ENCODE measurements around the gene CYP4F12.
"Not testable (repeated sequence)": the region's sequence is repeated elsewhere in the genome, so short reads cannot be mapped to it uniquely, and the experiment has no call there.

The CYP4F12 gene

GRCh38 chr19:15679089-15679488, 6.2 kb downstream of the CYP4F12 start:
- no peak for DNase-seq (ENCODE audit: low read depth)
- Histone ChIP-seq H3K9ac (ENCODE audit: low read length) (no peak overlapping the region), H3K27me3 (replicated peaks; ENCODE audit: control insufficient read depth, insufficient read depth, low read length) (no peaks in the 10 kb centered on the region), H3K4me3 (ENCODE audit: low read length) (no peak overlapping the region), H3K4me1 (ENCODE audit: control insufficient read depth, insufficient read depth, low read length) (peaks cover 4% of the 10 kb centered on the region), H3K36me3 (ENCODE audit: control insufficient read depth, insufficient read depth, low read length, severe bottlenecking) (peaks cover 30% of the 10 kb centered on the region), H3K9me3 (ENCODE audit: control insufficient read depth, low read length) (no peaks in the 10 kb centered on the region)

GRCh38 chr19:15679865-15680264, 7.0 kb downstream of the CYP4F12 start:
- not testable (repeated sequence) for DNase-seq (ENCODE audit: low read depth); H3K9ac ChIP-seq (ENCODE audit: low read length); H3K27me3 ChIP-seq (replicated peaks; ENCODE audit: control insufficient read depth, insufficient read depth, low read length); H3K9me3 ChIP-seq (ENCODE audit: control insufficient read depth, low read length); H3K4me1 ChIP-seq (ENCODE audit: control insufficient read depth, insufficient read depth, low read length); H3K4me3 ChIP-seq (ENCODE audit: low read length)
- peaks cover 35% of the 10 kb centered on the region for H3K36me3 ChIP-seq (ENCODE audit: control insufficient read depth, insufficient read depth, low read length, severe bottlenecking)

- DNase-seq (ENCODE audit: low read depth): no peak
- no peak overlapping the region for H3K9ac ChIP-seq (ENCODE audit: low read length)
- no peak overlapping the region for H3K4me3 ChIP-seq (ENCODE audit: low read length)
- no peaks in the 10 kb centered on the region for H3K9me3 ChIP-seq (ENCODE audit: control insufficient read depth, low read length)
- H3K36me3 ChIP-seq (ENCODE audit: control insufficient read depth, insufficient read depth, low read length, severe bottlenecking): peaks cover 38% of the 10 kb centered on the region
- no peaks in the 10 kb centered on the region for H3K27me3 ChIP-seq (replicated peaks; ENCODE audit: control insufficient read depth, insufficient read depth, low read length)
- no peaks in the 10 kb centered on the region for H3K4me1 ChIP-seq (ENCODE audit: control insufficient read depth, insufficient read depth, low read length)
Measured at GRCh38 chr19:15680478-15681322, 7.8 kb downstream of the CYP4F12 start.

- Histone ChIP-seq H3K9me3 (ENCODE audit: control insufficient read depth, low read length) (peaks cover 12% of the 10 kb centered on the region), H3K4me3 (ENCODE audit: low read length) (no peak overlapping the region), H3K27me3 (replicated peaks; ENCODE audit: control insufficient read depth, insufficient read depth, low read length) (no peaks in the 10 kb centered on the region), H3K36me3 (ENCODE audit: control insufficient read depth, insufficient read depth, low read length, severe bottlenecking) (peaks cover 55% of the 10 kb centered on the region), H3K9ac (ENCODE audit: low read length) (no peak overlapping the region), H3K4me1 (ENCODE audit: control insufficient read depth, insufficient read depth, low read length) (no peaks in the 10 kb centered on the region)
- DNase-seq (ENCODE audit: low read depth): no peak
Measured at GRCh38 chr19:15683411-15683810, 10.5 kb downstream of the CYP4F12 start.

- Histone ChIP-seq H3K4me1 (ENCODE audit: control insufficient read depth, insufficient read depth, low read length) (no peaks in the 10 kb centered on the region), H3K27me3 (replicated peaks; ENCODE audit: control insufficient read depth, insufficient read depth, low read length) (no peaks in the 10 kb centered on the region), H3K9ac (ENCODE audit: low read length) (no peak overlapping the region), H3K36me3 (ENCODE audit: control insufficient read depth, insufficient read depth, low read length, severe bottlenecking) (peaks cover 55% of the 10 kb centered on the region), H3K9me3 (ENCODE audit: control insufficient read depth, low read length) (peaks cover 20% of the 10 kb centered on the region), H3K4me3 (ENCODE audit: low read length) (no peak overlapping the region)
- DNase-seq (ENCODE audit: low read depth): no peak
Measured at GRCh38 chr19:15684828-15685227, 11.9 kb downstream of the CYP4F12 start.

DNA sequence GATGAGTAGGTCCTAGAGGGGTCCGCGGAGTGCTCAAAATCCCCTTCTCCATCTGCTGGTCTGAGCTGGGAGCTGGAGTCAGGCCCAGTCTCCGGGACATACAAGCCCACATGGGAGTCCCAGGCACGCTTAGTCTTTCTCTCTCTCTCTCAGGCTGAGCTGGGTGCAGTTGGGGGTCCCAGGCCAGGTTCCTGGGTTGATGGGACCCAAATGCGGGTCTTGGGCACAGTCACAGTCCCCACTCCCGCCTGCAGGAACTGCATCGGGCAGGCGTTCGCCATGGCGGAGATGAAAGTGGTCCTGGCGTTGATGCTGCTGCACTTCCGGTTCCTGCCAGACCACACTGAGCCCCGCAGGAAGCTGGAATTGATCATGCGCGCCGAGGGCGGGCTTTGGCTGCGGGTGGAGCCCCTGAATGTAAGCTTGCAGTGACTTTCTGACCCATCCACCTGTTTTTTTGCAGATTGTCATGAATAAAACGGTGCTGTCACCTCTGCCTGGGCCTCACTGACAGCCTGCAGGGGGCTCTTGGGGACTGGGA, 23.8 kb downstream of the CYP4F12 start:
- Histone ChIP-seq H3K9ac (ENCODE audit: low read length) (no peak overlapping the region), H3K9me3 (ENCODE audit: control insufficient read depth, low read length) (peaks cover 5% of the 10 kb centered on the region), H3K36me3 (ENCODE audit: control insufficient read depth, insufficient read depth, low read length, severe bottlenecking) (peaks cover 3% of the 10 kb centered on the region), H3K4me3 (ENCODE audit: low read length) (no peak overlapping the region), H3K4me1 (ENCODE audit: control insufficient read depth, insufficient read depth, low read length) (no peaks in the 10 kb centered on the region), H3K27me3 (replicated peaks; ENCODE audit: control insufficient read depth, insufficient read depth, low read length) (no peaks in the 10 kb centered on the region)
- no peak for DNase-seq (ENCODE audit: low read depth)

- peaks cover 3% of the 10 kb centered on the region for H3K36me3 ChIP-seq (ENCODE audit: control insufficient read depth, insufficient read depth, low read length, severe bottlenecking)
- H3K9me3 ChIP-seq (ENCODE audit: control insufficient read depth, low read length): peaks cover 5% of the 10 kb centered on the region
- H3K9ac ChIP-seq (ENCODE audit: low read length): no peak overlapping the region
- no peak overlapping the region for H3K4me3 ChIP-seq (ENCODE audit: low read length)
- no peaks in the 10 kb centered on the region for H3K27me3 ChIP-seq (replicated peaks; ENCODE audit: control insufficient read depth, insufficient read depth, low read length)
- no peak for DNase-seq (ENCODE audit: low read depth)
- no peaks in the 10 kb centered on the region for H3K4me1 ChIP-seq (ENCODE audit: control insufficient read depth, insufficient read depth, low read length)
Measured at GRCh38 chr19:15701757-15702533, 29.1 kb downstream of the CYP4F12 start.

GRCh38 chr19:15702534-15702930, 29.6 kb downstream of the CYP4F12 start:
- Histone ChIP-seq H3K36me3 (ENCODE audit: control insufficient read depth, insufficient read depth, low read length, severe bottlenecking) (peaks cover 3% of the 10 kb centered on the region), H3K27me3 (replicated peaks; ENCODE audit: control insufficient read depth, insufficient read depth, low read length) (no peaks in the 10 kb centered on the region), H3K4me1 (ENCODE audit: control insufficient read depth, insufficient read depth, low read length) (no peaks in the 10 kb centered on the region), H3K4me3 (ENCODE audit: low read length) (no peak overlapping the region), H3K9me3 (ENCODE audit: control insufficient read depth, low read length) (peaks cover 5% of the 10 kb centered on the region), H3K9ac (ENCODE audit: low read length) (no peak overlapping the region)
- peak; percentile 62 for DNase-seq (ENCODE audit: low read depth)

- no peaks in the 10 kb centered on the region for H3K4me1 ChIP-seq (ENCODE audit: control insufficient read depth, insufficient read depth, low read length)
- H3K4me3 ChIP-seq (ENCODE audit: low read length): no peak overlapping the region
- DNase-seq (ENCODE audit: low read depth): no peak
- H3K9me3 ChIP-seq (ENCODE audit: control insufficient read depth, low read length): peaks cover 6% of the 10 kb centered on the region
- H3K9ac ChIP-seq (ENCODE audit: low read length): no peak overlapping the region
- no peaks in the 10 kb centered on the region for H3K27me3 ChIP-seq (replicated peaks; ENCODE audit: control insufficient read depth, insufficient read depth, low read length)
- H3K36me3 ChIP-seq (ENCODE audit: control insufficient read depth, insufficient read depth, low read length, severe bottlenecking): no peaks in the 10 kb centered on the region
Measured at GRCh38 chr19:15714638-15715037, 41.8 kb downstream of the CYP4F12 start.

DNA sequence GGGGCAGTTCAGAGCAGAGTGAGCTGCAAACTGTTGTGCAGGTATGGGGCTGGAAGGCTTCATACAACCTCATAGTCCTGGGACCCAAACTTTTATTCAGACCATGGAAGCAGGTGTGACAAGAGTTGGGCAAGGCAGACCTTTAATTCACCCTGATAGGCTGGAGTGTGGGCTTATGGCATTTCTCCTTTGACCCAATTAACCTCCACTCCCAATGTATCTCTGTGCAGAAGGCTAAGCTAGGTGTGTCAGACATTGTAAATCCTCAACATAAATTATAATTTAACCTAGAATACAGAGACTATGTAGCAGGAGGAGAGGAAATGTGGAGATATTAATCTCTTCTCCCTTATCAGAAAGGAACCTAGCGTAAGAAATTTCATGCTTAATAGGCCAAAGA, 42.8 kb downstream of the CYP4F12 start:
- Histone ChIP-seq H3K9me3 (ENCODE audit: control insufficient read depth, low read length) (peaks cover 6% of the 10 kb centered on the region), H3K4me3 (ENCODE audit: low read length) (no peak overlapping the region)

DNA sequence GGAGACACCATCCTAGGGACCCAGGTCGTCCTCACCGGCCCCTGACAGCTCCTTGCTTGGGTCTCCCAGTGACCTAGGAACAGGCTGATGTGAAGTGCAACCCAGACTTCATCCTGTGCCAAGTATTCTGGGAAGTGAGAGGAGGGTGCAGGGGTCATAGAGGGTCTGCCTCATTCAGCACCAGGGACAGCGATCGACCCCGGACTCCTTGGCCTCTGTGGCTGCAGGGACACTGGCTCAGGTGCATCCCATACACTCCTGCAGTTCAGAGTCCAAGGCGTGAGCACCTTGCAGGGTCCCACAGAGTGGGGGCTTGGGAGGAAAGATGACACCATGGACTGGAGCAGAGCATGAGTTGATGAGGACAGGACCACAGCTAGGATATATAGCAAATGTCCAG, 44.9 kb downstream of the CYP4F12 start:
- DNase-seq (ENCODE audit: low read depth): no peak
- Histone ChIP-seq H3K9me3 (ENCODE audit: control insufficient read depth, low read length) (peaks cover 11% of the 10 kb centered on the region), H3K36me3 (ENCODE audit: control insufficient read depth, insufficient read depth, low read length, severe bottlenecking) (no peaks in the 10 kb centered on the region), H3K27me3 (replicated peaks; ENCODE audit: control insufficient read depth, insufficient read depth, low read length) (no peaks in the 10 kb centered on the region), H3K4me3 (ENCODE audit: low read length) (no peak overlapping the region), H3K9ac (ENCODE audit: low read length) (no peak overlapping the region), H3K4me1 (ENCODE audit: control insufficient read depth, insufficient read depth, low read length) (no peaks in the 10 kb centered on the region)

More for the DNA sequence above, 42.8 kb downstream of the CYP4F12 start:
- Histone ChIP-seq H3K36me3 (ENCODE audit: control insufficient read depth, insufficient read depth, low read length, severe bottlenecking) (no peaks in the 10 kb centered on the region), H3K27me3 (replicated peaks; ENCODE audit: control insufficient read depth, insufficient read depth, low read length) (no peaks in the 10 kb centered on the region), H3K9ac (ENCODE audit: low read length) (no peak overlapping the region), H3K4me1 (ENCODE audit: control insufficient read depth, insufficient read depth, low read length) (no peaks in the 10 kb centered on the region)
- DNase-seq (ENCODE audit: low read depth): no peak
